ENCODE results near the gene KNDC1.

GRCh38 chr10:133217800-133218589 lies 58.0 kb downstream of the KNDC1 start:
- no peak for TF ChIP-seq CTCF (IDR thresholded peaks at IDR 0.05; ENCODE audit: low read length)
- no peak for TF ChIP-seq EZH2 (IDR thresholded peaks at IDR 0.05; ENCODE audit: borderline replicate concordance, low read length)
